H1 (cell line): ENCODE measurements around the gene HBS1L. TPM values are rescaled to one million over a fixed set of nuclear protein-coding genes. Genes with fewer than 3 reads are reported as not detected.

Experiments
- FOSL1 ChIP-seq: IDR thresholded peaks from 2 replicates; pipeline ENCODE4 v1.6.1; 2011; ENCODE audit warnings: mild to moderate bottlenecking, low read depth, low read length, moderate library complexity; ENCODE audit not compliant: insufficient read depth
- NRF1 ChIP-seq: IDR thresholded peaks from 2 replicates; pipeline ENCODE4 v1.6.1; 2011; ENCODE audit warnings: mild to moderate bottlenecking, low read depth, low read length, improper control_type of control experiment
- RXRA ChIP-seq: IDR thresholded peaks from 2 replicates; pipeline ENCODE4 v1.6.1; 2011; ENCODE audit warnings: low read depth, mild to moderate bottlenecking, low read length, moderate library complexity; ENCODE audit not compliant: insufficient read depth
- SP4 ChIP-seq: IDR thresholded peaks from 2 replicates; pipeline ENCODE4 v1.6.1; 2012; ENCODE audit warnings: low read length, inconsistent platforms
- TAF7 ChIP-seq: optimal IDR thresholded peaks from 2 replicates; pipeline ENCODE3; 2011; ENCODE audit warnings: low read depth, mild to moderate bottlenecking, inconsistent platforms, low read length, moderate library complexity, borderline replicate concordance
- polyA plus RNA-seq, 7 experiments: library from polyadenylated mRNA; depleted of rRNA in 3 of 7; stranded (reverse) in 5 of 7; unstranded in 2 of 7; fragments of >200 nt in 5 of 7; fragments of 200-250 nt in 2 of 7; gene quantifications; 1 replicate in 5 of 7; 2 replicates in 1 of 7; 4 replicates in 1 of 7; pipeline versions ENCODE4 v1.2.1 to v1.2.3, GENCODE V29; 2011 to 2013; ENCODE audit warnings: missing spikeins in 2 of 7, mixed read lengths in 2 of 7
- total RNA-seq: library from RNA; stranded (reverse); fragmentation: NEBNext Ultra II Directional; extraction: Animal tissue kit (Norgen Biotek cat#: 25700); gene quantifications from 2 replicates; pipeline ENCODE4 v1.2.1, GENCODE V29; 2021

The HBS1L gene
- total and polyA plus RNA-seq, 2 of the 8 experiments (the other 6 are each of a cell fraction or from before 2014, with no cell fraction given), result 28.1 to 97.1 TPM

DNA sequence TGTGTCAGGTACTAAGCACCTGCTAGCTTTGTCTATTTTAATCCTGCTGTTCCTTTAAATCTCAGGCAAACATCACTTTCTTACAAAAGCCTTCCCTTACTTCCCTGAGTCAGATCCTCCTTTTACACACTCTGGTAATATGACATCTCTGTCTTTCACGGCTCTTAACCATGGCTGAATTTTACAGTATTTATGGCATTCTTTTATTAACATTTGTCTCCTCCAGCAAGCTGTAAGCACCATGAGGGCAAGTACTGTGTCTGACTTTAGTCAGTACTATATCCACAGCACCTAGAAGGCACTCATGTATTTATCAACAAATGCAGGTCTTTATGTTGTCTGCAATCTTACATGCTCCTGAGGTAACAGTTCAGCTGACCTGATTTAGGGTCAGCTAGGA lies 33.7 kb upstream of the HBS1L start (continued):
- TF ChIP-seq SP4 (no peak), TAF7 (no peak), FOSL1 (no peak), NRF1 (no peak), RXRA (no peak)
- TF ChIP-seq, all 59 proteins: peak for 0
